Right ventricle myocardium inferior (tissue), 1 donor: ENCODE results near the gene PLXDC2. TPM values are rescaled to one million over a fixed set of nuclear protein-coding genes. Genes with fewer than 3 reads are reported as not detected.
A peak's percentile ranks its signal among the peaks of the same experiment; 100 is the strongest.

Source experiments
- ATAC-seq: fragments of 200-7000 bp; cut with Tn5 transposase; one replicate; pipeline ENCODE4 v1.9.1; 2020; ENCODE audit warnings: mild to moderate bottlenecking, moderate library complexity
- DNase-seq: peaks from one replicate; pipeline ENCODE4 v3.0.0; 2021; ENCODE audit errors: missing footprints
- intact Hi-C: fragments of 100-400 bp; cut with DNase I; formaldehyde crosslinking; loops from one replicate; pipeline ENCODE4 v1.11.0; 2022
- total RNA-seq: library from RNA; stranded (reverse); fragmentation: NEBNext Ultra II Directional; extraction: Animal tissue kit (Norgen Biotek cat#: 25700); gene quantifications from one replicate; pipeline ENCODE4 v1.2.1, GENCODE V29; 2021
- donor health status: DM: no; HTN: yes; CAD: no; lungs with severe emphysema.

Gene PLXDC2
- total RNA-seq, 1 donor from 2014 or later, result 13.1 TPM

GRCh38 chr10:20058135-20058534 lies 241.9 kb downstream of the PLXDC2 start:
- ATAC-seq, result no peak
- intact Hi-C loops, result no loop called here
- no peak for DNase-seq

DNA sequence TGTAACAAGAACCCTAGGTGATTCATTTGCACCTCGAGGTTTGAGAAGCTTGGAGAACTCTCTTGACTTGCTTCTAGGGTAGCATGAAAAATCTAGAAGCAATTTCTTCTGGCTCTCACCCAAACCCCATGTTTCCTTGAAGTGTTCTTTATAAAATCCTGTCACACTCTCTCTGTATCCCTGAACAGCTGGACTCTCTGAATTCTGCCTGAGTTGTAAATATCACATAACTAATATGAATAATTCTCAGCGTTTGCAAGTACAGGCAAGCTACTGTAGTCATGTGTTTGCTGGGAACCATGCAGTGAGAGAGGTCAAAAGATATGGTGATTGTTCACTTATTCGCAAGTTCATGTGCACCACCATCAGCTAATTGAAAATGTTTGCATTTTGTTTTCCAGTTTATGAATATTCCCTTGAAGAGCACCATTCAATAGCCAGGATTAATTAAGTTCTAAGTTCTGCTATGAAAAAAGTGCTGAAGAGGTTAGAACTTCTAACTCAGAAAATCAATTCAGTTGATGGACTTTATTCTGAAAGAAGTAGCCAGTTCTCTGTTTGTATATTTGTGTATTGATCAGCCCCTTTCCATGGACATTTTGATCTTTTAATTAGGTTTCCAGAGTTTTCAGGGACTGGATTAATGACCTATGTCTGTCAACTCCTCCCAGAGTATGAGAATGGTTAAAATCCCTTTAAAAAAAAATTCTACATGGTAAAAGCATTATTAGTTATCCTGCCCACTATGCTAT lies 243.0 kb downstream of the PLXDC2 start:
- intact Hi-C loops, result no loop called here
- DNase-seq (no peak), ATAC-seq (no peak)

DNA sequence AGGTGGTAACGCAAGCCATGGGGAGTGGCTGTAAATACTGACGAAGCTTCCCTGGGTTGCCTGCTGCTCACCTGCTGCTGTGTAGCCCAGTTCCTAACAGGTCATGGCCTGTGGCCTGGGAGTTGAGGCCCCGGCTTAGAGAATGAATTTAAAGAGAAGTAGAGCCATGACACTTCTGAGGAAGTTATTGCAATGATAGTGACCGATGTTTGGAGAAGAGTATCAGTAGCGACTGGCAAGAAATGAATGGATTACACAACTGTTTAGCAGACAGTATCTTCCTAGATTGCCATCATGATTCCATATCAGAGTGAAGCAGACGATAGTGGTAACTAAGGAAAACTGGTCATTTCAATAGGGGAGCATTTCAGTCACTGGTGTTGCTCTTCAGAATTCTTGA lies 249.6 kb downstream of the PLXDC2 start:
- ATAC-seq, result no peak
- DNase-seq, result no peak
- intact Hi-C loops, result no loop called here

- intact Hi-C loops, result no loop called here
- no peak for ATAC-seq
- DNase-seq, result no peak
Measured at GRCh38 chr10:20073167-20073566, 256.9 kb downstream of the PLXDC2 start.

DNA sequence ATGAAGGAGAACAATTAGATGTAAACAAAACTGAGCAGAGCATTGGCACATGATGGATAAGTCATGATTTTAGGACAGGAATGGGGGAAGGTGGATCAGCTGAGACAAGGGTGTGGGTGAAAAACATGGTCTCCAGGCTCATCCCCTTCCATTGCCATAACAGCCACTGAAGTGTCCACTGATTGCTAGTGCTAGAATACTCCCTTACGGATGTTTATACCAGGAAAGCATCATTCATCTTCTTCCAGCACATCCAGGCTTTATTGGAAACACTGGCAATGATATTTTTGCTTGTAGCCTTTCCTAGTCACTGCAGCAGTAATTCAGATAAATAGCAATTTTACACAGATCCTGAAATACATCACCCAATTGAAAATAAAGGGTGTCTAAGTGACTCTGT lies 259.5 kb downstream of the PLXDC2 start:
- intact Hi-C loops, result no loop called here
- no peak for ATAC-seq
- DNase-seq, result no peak

GRCh38 chr10:20084451-20084850 lies 268.2 kb downstream of the PLXDC2 start:
- ATAC-seq (no peak), DNase-seq (no peak)
- intact Hi-C loops, result loop anchor here (10.0 kb wide), 1 partner anchor 270 kb away; the partner anchor contains the start of gene PLXDC2

GRCh38 chr10:20085115-20085514 lies 268.9 kb downstream of the PLXDC2 start:
- intact Hi-C loops, result loop anchor here (10.0 kb wide), 1 partner anchor 270 kb away; the partner anchor contains the start of gene PLXDC2
- DNase-seq, result no peak
- no peak for ATAC-seq

- DNase-seq, result no peak
- intact Hi-C loops, result loop anchor here (10.0 kb wide), 1 partner anchor 273 kb away; the partner anchor contains the start of gene PLXDC2
- no peak for ATAC-seq
Measured at GRCh38 chr10:20087353-20087752, 271.1 kb downstream of the PLXDC2 start.

DNA sequence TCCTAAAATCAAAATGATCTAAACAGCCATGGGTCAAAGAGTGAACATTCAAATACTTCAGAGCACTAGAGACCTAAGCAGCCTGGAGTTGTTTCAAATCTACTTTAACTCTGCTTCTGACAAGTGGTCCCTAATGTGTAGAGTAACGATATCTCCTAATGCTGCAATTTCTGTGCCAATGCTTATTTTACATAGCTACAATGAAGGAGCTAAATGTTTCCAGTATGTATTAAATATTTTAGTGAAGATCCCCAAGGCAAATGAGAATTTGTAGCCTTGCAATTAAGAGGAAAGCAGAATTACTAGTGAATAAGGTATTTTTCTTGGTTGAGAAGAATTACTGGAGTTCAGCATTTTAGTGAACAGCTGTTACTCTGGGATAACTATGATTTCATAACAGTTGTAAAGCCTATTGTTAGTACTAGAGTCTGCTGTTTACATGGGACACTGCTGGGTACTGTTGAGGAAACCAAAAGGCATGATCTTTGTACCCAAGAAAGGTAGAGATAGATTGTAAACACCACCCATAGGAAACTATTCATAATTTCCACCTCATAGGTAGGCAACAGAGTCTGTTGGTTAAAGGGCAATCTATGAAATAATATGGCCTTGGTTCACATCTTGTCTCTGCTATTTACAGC lies 271.9 kb downstream of the PLXDC2 start:
- peak; percentile 59 for ATAC-seq

DNA sequence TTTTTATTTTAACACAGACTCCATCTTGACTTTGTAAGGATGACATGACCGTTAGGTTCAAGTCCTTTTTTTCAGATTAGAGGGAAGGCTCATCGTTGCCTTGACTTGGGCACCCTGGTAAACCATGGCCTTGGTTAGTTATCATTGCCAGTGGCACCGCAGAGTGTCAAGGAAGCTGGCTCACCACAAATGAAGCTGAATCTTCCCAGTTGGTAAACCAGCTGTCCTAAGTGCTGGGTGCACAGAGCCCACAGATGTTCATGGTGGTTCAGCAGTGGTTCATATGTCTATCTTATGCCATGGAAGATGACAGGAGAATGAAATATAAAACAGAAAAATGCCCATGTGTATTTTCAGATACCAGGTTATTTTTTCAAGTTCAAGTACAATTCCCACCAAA lies 273.6 kb downstream of the PLXDC2 start:
- DNase-seq, result no peak
- ATAC-seq, result no peak
- intact Hi-C loops, result loop anchor here (10.0 kb wide), 1 partner anchor 275 kb away; the partner anchor contains the start of gene PLXDC2

More for the DNA sequence above, 271.9 kb downstream of the PLXDC2 start:
- DNase-seq, result no peak
- intact Hi-C loops, result loop anchor here (10.0 kb wide), 1 partner anchor 273 kb away; the partner anchor contains the start of gene PLXDC2

DNA sequence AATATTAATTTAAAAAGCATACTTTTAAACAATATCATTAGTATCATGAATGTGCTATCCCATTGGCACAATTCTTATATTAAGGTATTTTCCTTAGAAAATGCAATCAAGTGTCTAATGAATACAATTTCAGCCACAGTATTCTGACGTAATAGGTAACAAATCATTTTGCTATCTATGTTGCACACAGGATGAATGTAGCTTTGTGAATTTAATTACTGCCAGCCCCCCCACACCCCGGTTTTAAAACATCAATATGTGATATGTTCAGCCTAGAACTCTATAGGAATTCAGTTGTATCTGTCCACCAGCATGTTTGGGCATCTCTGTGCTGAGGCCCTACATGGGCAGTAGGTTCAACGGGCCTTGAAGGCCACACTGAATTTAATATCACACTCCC lies 274.6 kb downstream of the PLXDC2 start:
- ATAC-seq (no peak), DNase-seq (no peak)
- intact Hi-C loops, result no loop called here

- intact Hi-C loops, result no loop called here
- DNase-seq (no peak), ATAC-seq (no peak)
Measured at GRCh38 chr10:20091698-20092097, 275.5 kb downstream of the PLXDC2 start.

GRCh38 chr10:20093600-20093999 lies 277.4 kb downstream of the PLXDC2 start:
- DNase-seq (no peak), ATAC-seq (no peak)
- intact Hi-C loops, result no loop called here

DNA sequence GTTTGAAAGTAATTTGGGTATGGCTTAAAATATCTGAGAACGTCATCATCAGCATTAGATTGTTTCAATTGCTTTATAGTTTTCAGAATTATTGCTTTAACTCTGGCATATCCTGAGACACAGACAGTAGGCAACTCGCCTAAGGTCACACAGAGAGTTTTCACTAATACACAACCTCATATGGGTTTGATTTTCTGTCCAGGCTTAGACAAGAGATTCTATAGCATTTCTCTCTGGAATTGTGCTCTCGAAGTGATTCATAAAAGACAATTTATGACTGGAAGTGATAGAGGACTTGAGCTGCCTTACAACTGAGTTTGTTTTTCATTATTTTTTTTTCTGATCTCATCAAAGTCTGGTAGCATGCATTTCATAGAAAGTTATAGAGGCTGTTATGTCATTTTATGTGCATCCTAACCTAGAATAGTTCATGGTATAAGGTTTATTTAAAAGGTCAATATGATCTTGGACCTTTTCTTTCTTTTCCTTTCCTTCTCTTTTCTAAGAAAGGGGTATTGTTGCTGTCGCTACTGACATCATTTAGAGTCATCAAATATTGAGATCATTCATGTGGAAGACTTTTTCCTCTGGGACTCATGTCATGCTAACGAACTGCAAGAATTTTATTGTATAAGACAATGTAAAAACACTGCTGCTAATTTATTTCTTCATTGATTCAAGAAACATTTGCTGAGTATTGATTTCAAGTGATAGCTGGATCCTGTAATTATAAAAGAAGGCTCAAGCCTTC lies 278.2 kb downstream of the PLXDC2 start:
- no peak for ATAC-seq
- intact Hi-C loops, result no loop called here

DNA sequence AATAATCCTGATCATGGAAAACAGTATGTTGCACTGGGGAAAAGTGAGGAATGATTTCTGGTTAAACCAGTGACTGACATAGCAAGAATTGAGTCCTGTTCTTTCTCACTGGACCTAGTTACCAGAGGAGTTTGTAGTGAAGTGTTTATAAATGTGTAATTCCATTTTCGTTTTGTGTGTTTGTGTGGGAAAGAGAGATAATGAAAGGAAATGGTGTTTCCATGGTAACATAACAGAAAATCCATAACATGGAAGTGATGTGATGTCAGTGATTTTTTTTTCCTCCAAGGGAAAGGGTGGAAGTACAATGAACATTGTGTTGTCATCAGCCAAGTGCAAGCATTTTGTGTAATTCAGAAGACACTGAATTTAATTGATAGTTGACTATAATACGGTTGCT lies 283.9 kb downstream of the PLXDC2 start:
- ATAC-seq (peak; percentile 37), DNase-seq (no peak)
- intact Hi-C loops, result no loop called here

More for the DNA sequence above, 278.2 kb downstream of the PLXDC2 start:
- DNase-seq, result no peak

GRCh38 chr10:20105236-20105635 lies 289.0 kb downstream of the PLXDC2 start:
- intact Hi-C loops, result no loop called here
- DNase-seq (no peak), ATAC-seq (no peak)

DNA sequence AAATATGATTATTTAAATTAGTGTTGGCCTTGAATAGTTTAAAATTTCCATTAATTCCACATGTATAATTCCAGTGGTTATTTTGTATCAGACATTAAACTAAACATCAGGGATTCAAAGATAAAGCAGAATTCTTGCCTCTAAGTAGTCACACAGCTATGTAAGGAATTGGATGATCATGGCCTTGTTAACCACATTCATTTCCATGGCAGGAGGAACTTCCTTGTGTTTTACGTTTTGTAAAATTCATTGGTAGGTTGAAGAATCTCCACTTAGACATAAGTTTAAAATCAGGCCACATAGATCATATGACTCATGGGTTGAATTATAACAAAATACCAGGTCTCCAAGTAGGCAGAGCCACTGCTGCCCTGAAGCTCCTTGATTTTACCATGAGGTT lies 289.7 kb downstream of the PLXDC2 start:
- DNase-seq, result no peak
- no peak for ATAC-seq
- intact Hi-C loops, result no loop called here

GRCh38 chr10:20108021-20108420 lies 291.8 kb downstream of the PLXDC2 start:
- ATAC-seq (no peak), DNase-seq (no peak)
- intact Hi-C loops, result no loop called here

GRCh38 chr10:20109613-20110012 lies 293.4 kb downstream of the PLXDC2 start:
- DNase-seq, result no peak
- ATAC-seq, result no peak
- intact Hi-C loops, result no loop called here
